Nephron (organoid): Measurements from ENCODE around the gene NFIC.

ENCODE experiments used
- H3K27ac Mint-ChIP-seq, 3 experiments: 2 replicates each; pipeline ENCODE4 v1.8.0; 2020; ENCODE audit warnings: mixed read lengths in 3 of 3, mild to moderate bottlenecking in 2 of 3, moderate library complexity in 1 of 3
- H3K27me3 Mint-ChIP-seq: 2 replicates; pipeline ENCODE4 v1.8.0; 2021; ENCODE audit warnings: low read depth, mild to moderate bottlenecking, moderate library complexity, mixed read lengths
- H3K36me3 Mint-ChIP-seq: 2 replicates; pipeline ENCODE4 v1.8.0; 2020; ENCODE audit warnings: low read depth, mixed read lengths
- H3K4me1 Mint-ChIP-seq: 2 replicates; pipeline ENCODE4 v1.8.0; 2020; ENCODE audit warnings: mixed read lengths
- H3K4me3 Mint-ChIP-seq, 3 experiments: 2 replicates each; pipeline ENCODE4 v1.8.0; 2020; ENCODE audit warnings: mild to moderate bottlenecking in 3 of 3, mixed read lengths in 3 of 3, moderate library complexity in 2 of 3
- H3K9me3 Mint-ChIP-seq: 2 replicates; pipeline ENCODE4 v1.8.0; 2020; ENCODE audit warnings: mixed read lengths
- TF ChIP-seq, protein P1 (sequence below), 3 experiments: fragments of 200-600 bp; sonication (generic); IDR thresholded peaks; one replicate each; pipeline ENCODE4 v1.5.0; 2021; ENCODE audit warnings: antibody characterized with exemption in 3 of 3; ENCODE audit not compliant: unreplicated experiment in 3 of 3

The NFIC gene

GRCh38 chr19:3408996-3409345 lies 42.6 kb downstream of the NFIC start:
- Mint-ChIP-seq H3K36me3 (no peaks in the 10 kb centered on the region), H3K27me3 (no peaks in the 10 kb centered on the region), H3K27ac (peak overlapping the region; percentile 21 to 81 (median 77)), H3K9me3 (no peaks in the 10 kb centered on the region), H3K4me1 (peaks cover 25% of the 10 kb centered on the region), H3K4me3 (peak overlapping the region in 1 of 3 experiments; percentile 19)
- TF ChIP-seq, protein P1, sequence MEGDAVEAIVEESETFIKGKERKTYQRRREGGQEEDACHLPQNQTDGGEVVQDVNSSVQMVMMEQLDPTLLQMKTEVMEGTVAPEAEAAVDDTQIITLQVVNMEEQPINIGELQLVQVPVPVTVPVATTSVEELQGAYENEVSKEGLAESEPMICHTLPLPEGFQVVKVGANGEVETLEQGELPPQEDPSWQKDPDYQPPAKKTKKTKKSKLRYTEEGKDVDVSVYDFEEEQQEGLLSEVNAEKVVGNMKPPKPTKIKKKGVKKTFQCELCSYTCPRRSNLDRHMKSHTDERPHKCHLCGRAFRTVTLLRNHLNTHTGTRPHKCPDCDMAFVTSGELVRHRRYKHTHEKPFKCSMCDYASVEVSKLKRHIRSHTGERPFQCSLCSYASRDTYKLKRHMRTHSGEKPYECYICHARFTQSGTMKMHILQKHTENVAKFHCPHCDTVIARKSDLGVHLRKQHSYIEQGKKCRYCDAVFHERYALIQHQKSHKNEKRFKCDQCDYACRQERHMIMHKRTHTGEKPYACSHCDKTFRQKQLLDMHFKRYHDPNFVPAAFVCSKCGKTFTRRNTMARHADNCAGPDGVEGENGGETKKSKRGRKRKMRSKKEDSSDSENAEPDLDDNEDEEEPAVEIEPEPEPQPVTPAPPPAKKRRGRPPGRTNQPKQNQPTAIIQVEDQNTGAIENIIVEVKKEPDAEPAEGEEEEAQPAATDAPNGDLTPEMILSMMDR (IDR thresholded peaks at IDR 0.05; ENCODE audit: unreplicated experiment in 3 of 3), result no peak

GRCh38 chr19:3409346-3410064 lies 43.1 kb downstream of the NFIC start:
- Mint-ChIP-seq H3K27me3 (no peaks in the 10 kb centered on the region), H3K9me3 (no peaks in the 10 kb centered on the region), H3K36me3 (no peaks in the 10 kb centered on the region), H3K4me3 (peak overlapping the region in 1 of 3 experiments; percentile 19), H3K4me1 (peaks cover 25% of the 10 kb centered on the region), H3K27ac (peak overlapping the region; percentile 21 to 81 (median 77))
- TF ChIP-seq, protein P1 (IDR thresholded peaks at IDR 0.05; ENCODE audit: unreplicated experiment in 3 of 3), result no peak

GRCh38 chr19:3411636-3412035 lies 45.3 kb downstream of the NFIC start:
- H3K36me3 Mint-ChIP-seq, result no peaks in the 10 kb centered on the region
- no peaks in the 10 kb centered on the region for H3K27me3 Mint-ChIP-seq
- no peaks in the 10 kb centered on the region for H3K9me3 Mint-ChIP-seq
- peak overlapping the region in 1 of 3 experiments; percentile 59 for H3K27ac Mint-ChIP-seq
- no peak overlapping the region for H3K4me3 Mint-ChIP-seq
- TF ChIP-seq, protein P1 (IDR thresholded peaks at IDR 0.05; ENCODE audit: unreplicated experiment in 3 of 3), result no peak
- peaks cover 19% of the 10 kb centered on the region for H3K4me1 Mint-ChIP-seq

- Mint-ChIP-seq H3K9me3 (no peaks in the 10 kb centered on the region), H3K36me3 (no peaks in the 10 kb centered on the region), H3K4me3 (no peak overlapping the region), H3K4me1 (peaks cover 19% of the 10 kb centered on the region), H3K27ac (peak overlapping the region in 1 of 3 experiments; percentile 59), H3K27me3 (no peaks in the 10 kb centered on the region)
- TF ChIP-seq, protein P1 (IDR thresholded peaks at IDR 0.05; ENCODE audit: unreplicated experiment in 3 of 3), result no peak
Measured at GRCh38 chr19:3412066-3412465, 45.7 kb downstream of the NFIC start.

- no peak overlapping the region for H3K4me3 Mint-ChIP-seq
- TF ChIP-seq, protein P1 (IDR thresholded peaks at IDR 0.05; ENCODE audit: unreplicated experiment in 3 of 3), result no peak
- no peaks in the 10 kb centered on the region for H3K36me3 Mint-ChIP-seq
- peaks cover 10% of the 10 kb centered on the region for H3K4me1 Mint-ChIP-seq
- no peaks in the 10 kb centered on the region for H3K27me3 Mint-ChIP-seq
- no peaks in the 10 kb centered on the region for H3K9me3 Mint-ChIP-seq
- peak overlapping the region in 1 of 3 experiments; percentile 26 for H3K27ac Mint-ChIP-seq
Measured at GRCh38 chr19:3413796-3414327, 47.5 kb downstream of the NFIC start.

DNA sequence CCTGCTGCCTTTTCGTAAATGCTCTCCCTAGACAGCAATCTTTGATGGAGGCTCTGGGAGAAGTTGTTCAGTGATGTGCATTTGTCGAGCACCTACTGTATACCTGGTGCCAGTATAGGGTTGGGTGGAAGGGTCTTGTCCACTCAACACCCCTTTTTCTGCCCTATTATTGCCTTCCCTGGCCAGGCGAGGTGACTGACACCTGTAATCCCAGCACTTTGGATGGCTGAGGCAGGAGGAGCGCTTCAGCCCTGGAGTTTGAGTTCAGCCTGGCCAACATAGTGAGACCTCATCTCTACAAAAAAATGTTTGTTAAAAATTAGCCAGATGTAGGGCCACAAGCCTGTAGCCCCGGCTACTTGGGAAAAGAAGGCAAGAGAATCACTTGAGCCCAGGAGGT lies 49.3 kb downstream of the NFIC start:
- Mint-ChIP-seq H3K27me3 (no peaks in the 10 kb centered on the region), H3K4me3 (no peak overlapping the region), H3K9me3 (no peaks in the 10 kb centered on the region), H3K36me3 (no peaks in the 10 kb centered on the region), H3K4me1 (peaks cover 8% of the 10 kb centered on the region), H3K27ac (no peak overlapping the region)
- TF ChIP-seq, protein P1 (IDR thresholded peaks at IDR 0.05; ENCODE audit: unreplicated experiment in 3 of 3), result no peak
